Fibroblast of the aortic adventitia (primary cell): Measurements from ENCODE around the gene RAD51B. TPM values are rescaled to one million over a fixed set of nuclear protein-coding genes. Genes with fewer than 3 reads are reported as not detected.
A peak's percentile ranks its signal among the peaks of the same experiment; 100 is the strongest.

Source experiments
- DNase-seq: peaks from one replicate; pipeline ENCODE4 v3.0.0-alpha.2; 2010; ENCODE audit warnings: low read depth
- H3K4me3 ChIP-seq: 2 replicates; pipeline ENCODE4 v1.5.1; 2011; ENCODE audit warnings: low read depth, mild to moderate bottlenecking, control low read depth, low read length, moderate library complexity
- total RNA-seq: library from RNA; depleted of rRNA; stranded (reverse); fragments of >200 nt; gene quantifications from 2 replicates; pipeline ENCODE4 v1.2.3, GENCODE V29; 2012; ENCODE audit warnings: low replicate concordance
- TF ChIP-seq, protein P1 (sequence below): IDR thresholded peaks from 2 replicates; pipeline ENCODE4 v1.5.1; 2011; ENCODE audit warnings: mild to moderate bottlenecking, low read length, control low read depth, inconsistent platforms; ENCODE audit not compliant: insufficient read depth

RAD51B gene
- total RNA-seq, 1 donor, result 28.7 TPM

DNA sequence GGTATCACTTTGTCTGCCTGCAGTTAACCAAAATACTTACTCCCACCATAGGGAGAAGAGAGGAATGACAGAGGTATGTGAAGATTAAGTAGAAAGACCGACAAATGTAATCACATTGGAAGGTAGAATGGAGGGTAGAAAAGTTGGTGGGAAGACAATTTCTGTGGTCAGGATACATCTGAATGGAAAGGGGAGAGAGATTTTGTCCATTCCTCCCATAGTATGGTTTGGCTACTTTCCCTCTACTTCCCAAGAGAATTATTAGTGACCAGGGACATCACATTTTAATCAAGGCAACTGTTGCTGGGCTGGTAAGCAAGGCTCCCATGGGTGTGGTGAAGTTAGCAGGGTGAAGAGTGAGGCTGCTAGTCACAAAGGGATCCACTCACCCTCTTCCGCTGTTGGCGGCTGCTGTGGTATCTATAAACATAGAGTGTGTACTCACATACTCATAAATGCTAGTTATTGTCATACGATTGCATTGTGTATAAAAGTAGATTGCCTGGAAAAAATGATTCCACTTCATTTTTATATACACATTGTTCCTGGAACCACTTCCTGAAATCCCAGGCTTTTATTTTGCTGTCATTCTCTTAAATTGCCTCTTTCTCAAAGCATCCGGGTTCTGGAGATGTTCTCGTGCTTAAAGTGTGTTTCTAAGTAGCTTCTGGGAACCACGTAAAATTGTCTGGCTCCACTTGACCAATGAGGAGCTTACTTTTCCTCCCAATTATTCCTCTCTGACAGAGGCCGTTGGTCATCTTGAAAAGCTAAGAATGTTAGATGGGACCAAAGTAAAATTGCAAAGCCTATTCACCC lies 560.1 kb downstream of the RAD51B start:
- no peak for DNase-seq
- TF ChIP-seq, protein P1, sequence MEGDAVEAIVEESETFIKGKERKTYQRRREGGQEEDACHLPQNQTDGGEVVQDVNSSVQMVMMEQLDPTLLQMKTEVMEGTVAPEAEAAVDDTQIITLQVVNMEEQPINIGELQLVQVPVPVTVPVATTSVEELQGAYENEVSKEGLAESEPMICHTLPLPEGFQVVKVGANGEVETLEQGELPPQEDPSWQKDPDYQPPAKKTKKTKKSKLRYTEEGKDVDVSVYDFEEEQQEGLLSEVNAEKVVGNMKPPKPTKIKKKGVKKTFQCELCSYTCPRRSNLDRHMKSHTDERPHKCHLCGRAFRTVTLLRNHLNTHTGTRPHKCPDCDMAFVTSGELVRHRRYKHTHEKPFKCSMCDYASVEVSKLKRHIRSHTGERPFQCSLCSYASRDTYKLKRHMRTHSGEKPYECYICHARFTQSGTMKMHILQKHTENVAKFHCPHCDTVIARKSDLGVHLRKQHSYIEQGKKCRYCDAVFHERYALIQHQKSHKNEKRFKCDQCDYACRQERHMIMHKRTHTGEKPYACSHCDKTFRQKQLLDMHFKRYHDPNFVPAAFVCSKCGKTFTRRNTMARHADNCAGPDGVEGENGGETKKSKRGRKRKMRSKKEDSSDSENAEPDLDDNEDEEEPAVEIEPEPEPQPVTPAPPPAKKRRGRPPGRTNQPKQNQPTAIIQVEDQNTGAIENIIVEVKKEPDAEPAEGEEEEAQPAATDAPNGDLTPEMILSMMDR, result no peak
- no peak overlapping the region for H3K4me3 ChIP-seq

DNA sequence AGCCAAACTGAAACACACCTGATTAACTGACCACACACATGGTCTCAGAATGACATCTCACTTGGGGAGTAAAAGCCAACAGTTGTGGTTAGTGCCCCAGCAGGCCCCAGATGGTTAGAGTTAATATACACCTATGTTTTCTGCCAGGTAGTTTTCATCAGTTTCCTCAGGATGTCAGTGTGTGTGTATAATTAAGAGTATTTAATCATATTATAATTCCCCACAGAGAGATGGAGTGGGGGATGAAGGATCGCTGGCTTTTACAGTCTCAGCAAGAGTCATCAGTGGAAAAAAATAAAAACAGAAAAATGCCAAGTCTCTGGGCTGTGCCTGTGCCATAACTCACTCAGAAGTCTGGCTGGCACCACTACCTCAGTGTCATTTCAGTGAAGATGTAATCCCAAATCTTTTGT lies 560.8 kb downstream of the RAD51B start:
- no peak overlapping the region for H3K4me3 ChIP-seq
- DNase-seq, result no peak
- TF ChIP-seq, protein P1, result no peak

DNA sequence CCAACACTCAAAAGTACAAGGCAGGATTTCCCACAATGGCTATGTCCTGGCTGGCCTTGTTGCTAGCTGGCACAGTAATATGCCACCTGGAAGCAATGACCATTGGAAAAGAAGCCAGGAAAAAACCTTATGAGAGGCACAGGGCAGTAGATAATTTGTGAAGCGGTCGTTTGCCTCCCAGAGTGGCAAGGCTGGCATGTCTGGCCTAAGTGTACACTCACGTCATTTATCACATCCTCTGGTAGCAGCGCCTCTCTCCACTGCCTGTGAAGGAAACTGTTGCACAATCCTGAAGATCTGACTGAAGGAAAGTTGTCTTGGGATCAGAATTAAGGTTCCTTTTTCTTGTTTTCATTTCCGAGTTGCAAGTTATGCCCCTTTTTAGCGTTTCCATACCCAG lies 564.8 kb downstream of the RAD51B start:
- TF ChIP-seq, protein P1, result no peak
- DNase-seq, result no peak
- no peak overlapping the region for H3K4me3 ChIP-seq

DNA sequence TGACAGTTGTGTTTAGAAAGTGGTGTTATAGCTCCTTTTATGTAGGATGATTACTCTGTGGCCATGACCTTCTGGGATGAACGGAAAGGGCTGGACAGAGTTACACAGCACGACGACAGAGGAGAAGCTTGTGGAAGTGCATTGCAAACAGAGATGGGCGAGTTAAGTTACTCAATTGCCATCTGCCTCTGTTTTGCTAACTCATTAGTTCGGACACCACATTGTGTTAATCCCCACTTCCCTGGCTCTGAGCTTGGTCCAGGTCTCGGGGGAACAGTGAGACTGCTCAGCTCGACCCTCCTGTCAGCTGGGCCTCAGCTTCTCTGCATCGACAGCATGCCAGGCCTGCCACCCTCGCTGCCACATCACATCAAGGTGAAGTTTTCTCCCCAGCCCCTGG lies 565.3 kb downstream of the RAD51B start:
- no peak for DNase-seq
- no peak overlapping the region for H3K4me3 ChIP-seq
- TF ChIP-seq, protein P1, result no peak

DNA sequence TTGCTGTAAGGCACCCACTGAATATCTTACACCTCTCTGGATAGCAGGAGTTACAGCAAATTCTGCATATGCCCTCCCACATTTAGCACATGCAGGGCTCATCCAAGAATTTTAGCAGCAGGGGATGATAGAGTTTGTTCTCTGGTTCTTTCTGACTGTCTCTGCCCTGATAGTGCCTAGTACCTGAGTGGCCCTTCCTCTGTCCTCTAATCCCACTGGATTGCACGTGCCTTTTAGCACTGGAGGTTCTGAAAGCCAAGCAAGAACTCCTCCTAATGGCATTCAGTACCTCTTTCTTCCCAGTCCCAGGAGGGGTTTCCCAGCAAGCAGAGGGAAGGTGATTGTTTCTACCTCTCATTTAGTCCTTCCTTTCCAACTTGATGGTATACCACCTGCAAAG lies 566.9 kb downstream of the RAD51B start:
- TF ChIP-seq, protein P1, result no peak
- no peak for DNase-seq

DNA sequence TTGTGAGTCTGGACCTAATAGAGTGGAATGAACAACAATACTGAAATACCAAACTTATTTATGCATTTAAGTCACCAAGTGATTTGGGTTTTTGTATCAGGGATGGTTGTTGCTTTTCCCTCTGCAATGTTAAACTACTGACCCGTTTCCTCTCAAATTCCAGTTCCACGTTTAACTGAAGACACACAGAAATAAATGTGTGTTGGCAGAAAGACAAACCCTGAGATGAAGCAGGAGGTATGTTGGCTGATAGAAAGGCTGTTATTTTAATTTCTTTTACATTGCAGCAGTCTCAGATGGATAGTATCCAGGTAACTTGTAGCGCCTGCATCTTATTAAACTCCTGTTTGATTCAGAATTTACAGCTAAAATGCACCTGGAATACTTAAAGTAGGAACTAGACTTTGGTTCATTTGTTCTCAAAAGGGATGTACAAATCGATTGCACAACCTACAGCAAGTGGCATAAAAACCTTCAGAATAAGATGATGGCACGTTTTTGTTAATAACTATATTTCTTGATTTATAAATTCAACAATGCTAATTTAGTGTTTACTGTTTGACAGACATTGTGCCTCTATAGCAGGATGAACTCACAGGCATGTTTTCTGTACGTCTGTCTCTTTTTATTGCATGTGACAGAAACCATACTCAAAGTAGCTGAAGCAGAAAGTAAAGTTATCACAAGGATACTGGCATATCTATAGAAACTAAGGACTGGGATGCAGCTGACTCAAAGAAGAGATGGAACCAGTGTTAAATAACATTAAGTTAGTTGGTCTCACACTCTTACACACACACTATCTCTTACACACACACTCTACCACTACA lies 567.6 kb downstream of the RAD51B start:
- no peak overlapping the region for H3K4me3 ChIP-seq
- TF ChIP-seq, protein P1, result no peak
- peak; percentile 81 for DNase-seq

More for the DNA sequence above, 566.9 kb downstream of the RAD51B start:
- H3K4me3 ChIP-seq, result no peak overlapping the region
